Mammary epithelial cell (primary cell): ENCODE results near the gene MISP.

ENCODE experiments used
- CTCF ChIP-seq, 2 donors: IDR thresholded peaks in 1 of 2; conservative IDR thresholded peaks in 1 of 2; 2 replicates each; pipeline ENCODE4 v1.5.1; 2011 to 2012; ENCODE audit warnings: inconsistent platforms in 2 of 2, low read length in 2 of 2, mild to moderate bottlenecking in 2 of 2, control low read depth in 1 of 2, low read depth in 1 of 2; ENCODE audit not compliant: insufficient read depth in 1 of 2; ENCODE audit errors: extremely low read depth in 1 of 2
- EZH2 ChIP-seq: IDR thresholded peaks from 2 replicates; pipeline ENCODE4 v1.6.1; 2012; ENCODE audit warnings: low read length, inconsistent platforms, borderline replicate concordance

- no peak for TF ChIP-seq CTCF (conservative IDR thresholded peaks at IDR 0.05 in 1 of 2, IDR thresholded peaks at IDR 0.05 in 1 of 2; ENCODE audit: extremely low read depth in 1 of 2, insufficient read depth in 1 of 2, low read depth in 1 of 2, low read length in 2 of 2)
- no peak for TF ChIP-seq EZH2
These were observed 41.5 kb downstream of the MISP start for GRCh38 chr19:792306-792885.
